Globus pallidus (tissue), 1 donor: Measurements from ENCODE around the gene SEMA4D.
"Not testable (repeated sequence)": the region's sequence is repeated elsewhere in the genome, so short reads cannot be mapped to it uniquely, and the experiment has no call there.

Experiments
- DNase-seq: peaks from one replicate; pipeline ENCODE4 v3.0.0-alpha.2; 2015; ENCODE audit warnings: low spot score

SEMA4D gene

GRCh38 chr9:89384783-89385182, 113.1 kb downstream of the SEMA4D start:
- no peak for DNase-seq

GRCh38 chr9:89383721-89384300, 114.1 kb downstream of the SEMA4D start:
- DNase-seq = no peak

- DNase-seq = no peak
Observed at GRCh38 chr9:89383030-89383720, 114.7 kb downstream of the SEMA4D start.

GRCh38 chr9:89382026-89382986, 115.6 kb downstream of the SEMA4D start:
- DNase-seq = no peak

GRCh38 chr9:89381308-89381609, 116.7 kb downstream of the SEMA4D start:
- DNase-seq = no peak

GRCh38 chr9:89380437-89381307, 117.2 kb downstream of the SEMA4D start:
- DNase-seq = no peak

GRCh38 chr9:89379508-89380115, 118.3 kb downstream of the SEMA4D start:
- DNase-seq = no peak

GRCh38 chr9:89379031-89379430, 118.9 kb downstream of the SEMA4D start:
- no peak for DNase-seq

GRCh38 chr9:89378541-89378940, 119.4 kb downstream of the SEMA4D start:
- no peak for DNase-seq

- DNase-seq = peak; percentile 42
Observed at GRCh38 chr9:89377411-89377810, 120.5 kb downstream of the SEMA4D start.

GRCh38 chr9:89376741-89377351, 121.1 kb downstream of the SEMA4D start:
- no peak for DNase-seq

- DNase-seq = no peak
Observed at GRCh38 chr9:89376286-89376685, 121.6 kb downstream of the SEMA4D start.

- no peak for DNase-seq
Observed at GRCh38 chr9:89375191-89375760, 122.6 kb downstream of the SEMA4D start.

GRCh38 chr9:89374176-89374575, 123.7 kb downstream of the SEMA4D start:
- no peak for DNase-seq

- no peak for DNase-seq
Observed at GRCh38 chr9:89372979-89373378, 124.9 kb downstream of the SEMA4D start.

GRCh38 chr9:89372230-89372816, 125.6 kb downstream of the SEMA4D start:
- no peak for DNase-seq

- DNase-seq = not testable (repeated sequence)
Observed at GRCh38 chr9:89371791-89372190, 126.1 kb downstream of the SEMA4D start.

GRCh38 chr9:89370593-89370992, 127.3 kb downstream of the SEMA4D start:
- DNase-seq = no peak

- DNase-seq = no peak
Observed at GRCh38 chr9:89368978-89369377, 128.9 kb downstream of the SEMA4D start.

- DNase-seq = no peak
Observed at GRCh38 chr9:89368550-89368949, 129.4 kb downstream of the SEMA4D start.
